GM21423 (cell line): ENCODE results near the gene PHGDH.

ENCODE experiments used
- ATAC-seq: cut with Tn5 transposase; IDR thresholded peaks from one replicate; pipeline ENCODE4 v1.9.1; 2021; ENCODE audit warnings: mild to moderate bottlenecking, moderate library complexity; ENCODE audit not compliant: unreplicated experiment

The PHGDH gene

GRCh38 chr1:119752592-119752991 lies 40.9 kb downstream of the PHGDH start:
- no peak for ATAC-seq

DNA sequence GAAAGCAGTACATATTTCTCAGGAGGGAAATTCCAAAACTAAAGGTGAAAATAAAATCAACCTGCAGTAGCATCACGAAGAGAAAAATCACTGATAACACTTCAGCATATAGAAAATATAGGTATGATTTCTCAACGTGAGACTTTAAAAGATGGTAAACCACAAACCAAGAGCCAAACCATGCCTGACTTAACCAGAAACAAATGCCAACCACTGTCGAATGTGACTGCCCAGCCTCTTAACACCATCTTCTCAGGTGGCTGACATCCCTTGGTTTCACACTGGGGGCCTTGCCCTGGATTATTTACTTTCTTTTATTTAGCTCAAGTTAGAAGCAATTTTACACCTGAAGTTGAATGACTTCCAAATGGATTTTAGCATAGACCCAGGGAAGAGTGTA lies 46.9 kb downstream of the PHGDH start:
- ATAC-seq, result no peak

DNA sequence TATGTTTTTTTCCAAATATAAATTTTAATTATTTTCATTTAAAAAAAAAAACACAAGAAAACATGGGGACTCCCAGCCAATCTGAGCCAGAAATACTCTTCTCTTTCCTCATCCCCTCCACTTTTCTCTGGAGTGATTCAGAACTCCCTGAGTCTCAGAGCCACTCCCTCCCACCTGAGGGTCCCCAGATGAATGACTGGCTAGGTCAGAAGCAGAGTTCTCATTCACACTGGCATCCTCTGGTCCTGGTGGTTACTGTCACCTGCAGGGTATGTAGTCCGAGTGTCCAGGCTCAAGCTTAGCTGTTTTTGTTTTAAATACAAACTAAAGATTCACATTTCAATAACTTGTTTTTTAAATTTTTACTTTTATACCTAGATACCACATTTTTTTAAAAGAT lies 50.7 kb downstream of the PHGDH start:
- no peak for ATAC-seq

DNA sequence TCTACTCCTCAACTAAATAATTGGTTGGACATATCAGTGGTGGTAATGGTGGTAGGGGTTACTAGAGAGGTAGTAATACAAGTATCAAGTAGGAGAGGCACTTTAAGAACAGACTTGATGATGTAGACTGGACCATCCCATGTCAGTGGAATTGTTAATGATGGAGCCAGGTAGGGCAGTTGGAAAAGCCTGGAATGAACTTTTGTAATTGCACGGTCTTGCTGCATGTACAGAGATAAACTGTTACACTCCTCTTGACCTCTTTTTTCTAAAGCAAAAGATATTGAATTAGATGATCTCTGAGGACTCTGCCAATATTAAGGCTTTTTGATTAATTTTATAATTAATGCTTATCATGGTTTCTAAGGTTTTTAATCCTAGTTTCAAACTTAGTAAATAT lies 51.2 kb downstream of the PHGDH start:
- ATAC-seq, result no peak

DNA sequence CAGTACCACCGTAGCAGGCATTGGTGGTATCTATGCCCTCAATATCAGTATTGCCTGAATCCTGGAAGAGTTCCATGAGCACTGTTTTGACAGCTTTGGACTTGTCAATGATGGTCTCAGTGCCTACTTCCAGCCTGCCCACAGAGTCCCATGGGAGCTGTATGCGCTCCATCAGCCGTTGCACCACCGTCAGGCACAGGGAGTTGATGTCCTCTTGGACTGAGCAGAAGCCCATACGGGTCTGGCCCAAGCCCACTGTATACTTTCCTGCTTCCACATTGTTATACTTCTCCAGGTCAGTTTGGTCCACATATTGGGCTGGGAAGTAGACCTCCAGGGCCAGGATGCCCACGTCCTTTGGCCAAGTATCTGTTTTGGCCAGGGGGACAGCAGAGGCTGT lies 52.5 kb downstream of the PHGDH start:
- no peak for ATAC-seq

DNA sequence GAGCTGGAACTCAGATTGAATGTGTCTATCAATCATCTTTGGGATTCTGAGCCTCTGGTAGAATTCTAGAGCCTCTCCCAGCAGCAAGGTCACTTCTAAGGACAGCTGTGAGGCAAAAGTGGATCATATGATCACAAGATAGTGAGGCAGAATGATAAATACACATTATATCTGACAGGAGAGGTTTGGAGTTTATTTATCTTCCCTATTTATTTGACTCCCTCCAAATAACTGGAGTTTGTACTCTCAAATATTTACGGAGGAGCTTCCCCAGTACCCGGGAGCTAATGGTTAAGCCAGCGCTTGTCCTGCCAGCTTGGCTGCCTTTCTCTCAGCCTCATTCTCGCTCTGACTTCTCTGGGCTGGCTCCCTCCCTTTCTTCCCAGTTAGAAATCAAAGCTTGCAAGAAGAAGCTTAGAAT lies 54.6 kb downstream of the PHGDH start:
- ATAC-seq, result no peak

DNA sequence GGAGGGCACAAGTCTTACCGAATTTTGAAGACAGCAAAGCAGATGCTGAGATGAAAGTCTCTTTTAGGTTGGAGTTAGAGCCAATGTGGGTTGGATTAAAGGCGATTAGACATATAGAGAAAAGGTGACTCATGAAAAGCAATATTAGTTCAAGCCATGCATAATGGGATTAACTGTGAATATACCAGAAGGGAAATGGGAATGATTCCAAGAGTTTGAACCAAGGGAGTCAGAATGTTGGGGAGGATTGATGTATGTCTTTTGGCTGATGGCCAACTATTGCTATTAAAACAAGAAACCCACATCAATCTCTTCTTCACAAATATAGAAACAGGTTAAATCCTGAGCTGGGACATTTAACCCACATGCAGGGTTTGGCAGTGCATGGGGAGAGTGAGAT lies 55.8 kb downstream of the PHGDH start:
- no peak for ATAC-seq

- ATAC-seq, result no peak
These were observed 57.0 kb downstream of the PHGDH start, which contains the start of gene HMGCS2 for GRCh38 chr1:119768778-119769177. Gene HMGCS2, minus strand, starts transcription at chr1:119768905. Its CDS starts 61 bp downstream, at chr1:119768844.

- no peak for ATAC-seq
These were observed 59.3 kb downstream of the PHGDH start for GRCh38 chr1:119771016-119771415.

- no peak for ATAC-seq
These were observed 60.0 kb downstream of the PHGDH start for GRCh38 chr1:119771770-119772169.

GRCh38 chr1:119772298-119772697 lies 60.6 kb downstream of the PHGDH start:
- ATAC-seq, result no peak

- no peak for ATAC-seq
These were observed 62.0 kb downstream of the PHGDH start for GRCh38 chr1:119773711-119774241.

DNA sequence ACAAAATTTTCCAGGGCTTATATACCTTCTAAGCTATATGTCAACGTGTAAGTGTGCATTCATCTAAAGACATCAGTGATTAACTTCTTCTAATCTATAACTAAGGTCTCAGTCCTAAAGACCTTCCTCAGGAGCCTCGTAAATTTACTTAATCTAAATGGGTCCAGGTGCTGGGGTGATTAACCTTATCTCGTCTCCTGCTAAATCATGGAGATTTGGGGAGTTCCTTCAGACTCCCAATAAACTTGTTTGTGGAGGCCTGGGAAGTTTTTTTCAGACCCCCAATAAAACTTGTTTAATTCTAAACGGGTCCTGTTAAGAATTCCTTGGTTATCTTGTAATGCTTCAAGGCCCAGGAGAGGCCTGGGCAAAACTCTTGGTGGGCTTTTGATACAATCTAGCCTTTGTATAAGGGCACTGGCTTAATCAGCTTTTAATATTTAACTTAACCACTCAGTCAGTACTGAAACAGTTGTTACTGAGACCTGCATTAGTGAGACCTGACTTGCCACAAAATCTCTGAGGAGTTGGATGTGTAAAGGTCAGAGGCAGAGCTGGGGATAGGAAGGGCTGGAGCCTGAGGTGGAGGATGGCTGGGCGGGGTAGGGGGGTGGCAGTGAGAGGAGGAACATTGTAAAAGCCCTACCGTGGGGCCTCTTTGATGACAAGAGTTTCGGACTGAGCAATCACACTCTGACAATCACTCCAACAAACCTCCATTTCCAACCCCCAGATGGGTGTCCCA lies 63.2 kb downstream of the PHGDH start:
- ATAC-seq, result no peak

- no peak for ATAC-seq
These were observed 66.6 kb downstream of the PHGDH start for GRCh38 chr1:119778359-119778758.

- ATAC-seq, result no peak
These were observed 67.3 kb downstream of the PHGDH start for GRCh38 chr1:119778886-119779560.

GRCh38 chr1:119779869-119780356 lies 68.2 kb downstream of the PHGDH start:
- no peak for ATAC-seq

GRCh38 chr1:119781434-119782210 lies 69.9 kb downstream of the PHGDH start:
- no peak for ATAC-seq

DNA sequence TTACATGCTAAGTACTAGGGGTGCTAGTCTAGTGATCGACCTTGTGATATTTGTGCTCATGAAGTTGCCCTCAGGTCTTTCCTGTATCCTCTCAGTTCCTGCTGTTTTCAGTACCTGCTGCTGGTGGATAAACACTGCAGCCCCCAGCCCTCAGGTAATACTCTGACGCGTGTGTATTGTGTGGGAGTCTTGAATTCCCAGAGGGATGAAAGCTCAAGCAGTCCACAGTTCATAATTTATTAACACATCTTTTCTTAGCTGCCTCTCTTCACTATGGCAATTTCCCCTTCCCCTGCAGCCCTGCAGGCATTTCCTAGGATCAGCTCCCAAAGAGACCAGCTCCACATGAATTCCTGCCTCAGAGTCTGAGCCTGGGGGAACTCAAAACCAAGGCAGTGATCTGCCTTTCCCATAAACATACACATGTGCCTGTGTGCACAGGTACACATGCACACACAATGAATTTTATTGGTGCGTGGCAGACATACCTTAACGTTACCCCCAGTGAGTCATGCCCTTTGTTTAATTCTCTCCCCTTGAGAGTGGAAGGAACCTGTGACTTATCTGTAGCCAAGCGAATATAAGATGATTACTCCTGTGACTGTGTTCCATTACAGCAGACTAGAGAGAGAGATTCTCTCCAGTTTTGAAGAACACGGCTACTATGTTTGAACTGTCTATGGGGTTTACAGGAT lies 71.0 kb downstream of the PHGDH start:
- no peak for ATAC-seq

DNA sequence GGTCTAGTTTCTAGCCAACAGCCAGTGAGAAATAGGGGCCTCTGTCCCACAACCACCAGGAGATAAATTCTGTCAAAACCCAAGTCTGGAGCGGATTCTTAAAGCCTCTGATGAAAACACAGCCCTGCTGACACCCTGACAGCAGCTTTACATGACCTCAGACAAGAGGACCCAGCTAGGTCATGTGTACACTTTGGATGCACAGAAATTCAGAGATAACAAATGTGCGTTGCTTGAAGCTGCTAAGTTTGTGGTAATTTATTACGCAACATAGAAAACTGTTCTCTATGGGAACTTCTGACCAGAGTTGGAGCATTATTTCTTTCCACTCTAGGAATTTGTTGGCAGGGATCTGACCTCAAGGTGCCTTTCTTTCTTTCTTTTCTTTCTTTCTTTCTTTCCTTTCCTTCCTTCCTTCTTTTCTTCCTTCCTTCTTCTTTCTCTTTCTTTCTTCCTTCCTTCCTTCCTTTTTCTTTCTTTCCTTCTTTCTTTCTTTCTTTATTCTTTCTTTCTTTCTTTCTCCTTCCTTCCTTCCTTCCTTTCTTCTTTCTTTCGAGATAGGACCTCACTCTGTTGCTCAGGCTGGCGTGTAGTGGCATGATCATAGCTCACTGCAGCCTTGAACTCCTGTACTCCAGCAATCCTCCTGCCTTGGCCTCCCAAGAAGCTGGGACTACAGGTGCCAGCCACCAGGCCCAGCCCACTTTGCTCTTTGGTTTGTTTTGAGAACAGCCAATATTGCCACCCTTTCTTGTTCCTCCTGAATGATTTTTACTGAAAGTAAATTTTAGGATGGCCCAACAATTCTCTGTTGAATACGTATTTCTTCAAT lies 71.8 kb downstream of the PHGDH start:
- ATAC-seq, result no peak
